Central memory CD8-positive, alpha-beta T cell (primary cell): ENCODE measurements around the gene DDAH2.
A peak's percentile ranks its signal among the peaks of the same experiment; 100 is the strongest.

Experiments used
- ATAC-seq: fragments of 150-1000 bp; cut with Tn5 transposase; replicated peaks from 2 replicates; pipeline ENCODE4 v1.10.0; 2022; ENCODE audit warnings: mild to moderate bottlenecking, moderate FRiP score, moderate number of reproducible peaks; ENCODE audit not compliant: poor library complexity, severe bottlenecking; ENCODE audit errors: extremely low read depth
- DNase-seq, 2 donors: peaks; one replicate each; pipeline ENCODE4 v3.0.0; 2021; ENCODE audit warnings: low spot score in 2 of 2
- H3K27ac Mint-ChIP-seq: one replicate; pipeline ENCODE4 v1.8.0; 2022; ENCODE audit warnings: low read depth, mild to moderate bottlenecking, moderate library complexity, mixed read lengths
- H3K27me3 Mint-ChIP-seq: one replicate; pipeline ENCODE4 v1.8.0; 2022; ENCODE audit warnings: mixed read lengths
- H3K36me3 Mint-ChIP-seq: one replicate; pipeline ENCODE4 v1.8.0; 2022; ENCODE audit warnings: mild to moderate bottlenecking, moderate library complexity, mixed read lengths; ENCODE audit not compliant: insufficient read depth
- H3K4me1 Mint-ChIP-seq: one replicate; pipeline ENCODE4 v1.8.0; 2022; ENCODE audit warnings: mixed read lengths
- H3K4me3 Mint-ChIP-seq: one replicate; pipeline ENCODE4 v1.8.0; 2022; ENCODE audit warnings: mild to moderate bottlenecking, moderate library complexity, mixed read lengths
- H3K9me3 Mint-ChIP-seq: one replicate; pipeline ENCODE4 v1.8.0; 2022; ENCODE audit warnings: mixed read lengths

Gene DDAH2

GRCh38 chr6:31693535-31693934 is 35.6 kb downstream of the DDAH2 start:
- Mint-ChIP-seq H3K4me3 (no peak overlapping the region), H3K27me3 (no peaks in the 10 kb centered on the region), H3K4me1 (peaks cover 16% of the 10 kb centered on the region), H3K36me3 (peaks cover 52% of the 10 kb centered on the region), H3K27ac (no peak overlapping the region), H3K9me3 (no peaks in the 10 kb centered on the region)
- DNase-seq, result no peak
- no peak for ATAC-seq

GRCh38 chr6:31692886-31693285 is 36.2 kb downstream of the DDAH2 start:
- Mint-ChIP-seq H3K36me3 (peaks cover 54% of the 10 kb centered on the region), H3K27me3 (no peaks in the 10 kb centered on the region), H3K4me3 (no peak overlapping the region), H3K9me3 (no peaks in the 10 kb centered on the region), H3K4me1 (peaks cover 13% of the 10 kb centered on the region), H3K27ac (no peak overlapping the region)
- no peak for DNase-seq
- no peak for ATAC-seq

DNA sequence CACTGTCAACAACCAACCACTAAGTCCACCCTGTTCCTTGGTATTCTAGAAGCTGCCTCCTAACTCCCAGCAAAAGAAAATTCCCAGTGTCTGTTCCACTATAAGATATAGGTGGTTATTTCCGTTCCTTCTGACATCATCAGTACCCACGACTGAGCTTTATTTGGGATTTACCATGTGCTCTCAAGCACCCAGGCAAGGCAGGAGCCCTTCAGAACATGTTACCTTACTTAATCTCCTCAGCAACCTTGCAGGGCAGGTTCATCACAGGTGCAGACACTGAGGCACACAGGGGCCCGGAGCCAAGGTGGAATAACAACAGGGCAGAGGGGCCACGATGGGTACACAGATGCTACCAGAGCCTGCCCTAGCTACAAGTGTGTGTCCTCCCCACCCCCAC is 36.7 kb downstream of the DDAH2 start:
- Mint-ChIP-seq H3K9me3 (no peaks in the 10 kb centered on the region), H3K4me3 (no peak overlapping the region), H3K36me3 (peaks cover 52% of the 10 kb centered on the region), H3K27ac (no peak overlapping the region), H3K4me1 (peaks cover 7% of the 10 kb centered on the region), H3K27me3 (no peaks in the 10 kb centered on the region)
- ATAC-seq, result no peak
- no peak for DNase-seq

DNA sequence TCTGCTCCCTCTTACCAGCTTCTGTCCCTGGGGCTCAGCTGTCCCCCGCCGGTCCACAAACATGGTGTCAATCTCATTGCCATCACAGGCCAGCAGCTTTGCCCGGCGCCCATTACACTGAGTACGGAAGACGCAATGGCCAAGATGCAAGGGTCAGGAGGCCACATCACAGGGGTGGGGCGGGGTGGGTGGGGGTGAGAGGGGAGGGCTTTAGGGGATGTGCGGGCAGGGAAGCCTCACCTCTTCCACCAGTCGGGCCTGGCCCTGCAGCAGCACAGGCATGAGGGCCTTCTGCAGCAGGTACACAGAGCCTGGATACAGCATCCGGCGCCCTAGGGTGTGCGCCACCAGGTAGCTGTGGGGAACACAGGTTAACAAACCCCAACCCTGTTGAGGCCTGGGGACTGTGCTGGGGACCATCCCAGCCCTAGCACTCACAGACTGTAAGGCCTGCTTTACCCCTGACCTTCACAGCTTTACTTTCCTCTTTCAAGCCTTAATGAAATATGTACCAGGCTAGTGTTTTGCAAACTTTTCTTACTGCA is 37.5 kb downstream of the DDAH2 start:
- DNase-seq (no peak), ATAC-seq (no peak)
- no peaks in the 10 kb centered on the region for H3K9me3 Mint-ChIP-seq
- no peaks in the 10 kb centered on the region for H3K27me3 Mint-ChIP-seq
- H3K36me3 Mint-ChIP-seq, result peaks cover 50% of the 10 kb centered on the region
- H3K27ac Mint-ChIP-seq, result no peak overlapping the region
- no peak overlapping the region for H3K4me3 Mint-ChIP-seq
- peaks cover under 1% of the 10 kb centered on the region for H3K4me1 Mint-ChIP-seq

DNA sequence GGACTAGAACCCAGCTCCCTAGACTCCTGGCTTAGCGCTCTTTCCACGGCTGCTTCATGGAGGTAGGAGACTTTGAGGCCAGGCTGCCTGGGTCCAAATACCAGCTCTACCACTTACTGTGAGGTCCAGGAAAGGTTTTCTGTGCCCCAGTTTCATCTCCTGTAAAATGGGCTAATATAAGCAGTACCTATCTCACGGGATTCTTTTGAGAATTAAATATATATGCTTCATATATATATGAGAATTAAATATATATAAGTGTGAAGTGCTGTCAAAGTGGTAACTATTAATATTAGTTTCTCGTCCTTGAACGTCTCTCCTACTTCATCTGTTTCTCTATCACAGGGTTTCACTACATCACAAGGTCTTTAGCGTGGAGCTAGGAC is 38.0 kb downstream of the DDAH2 start:
- Mint-ChIP-seq H3K4me3 (no peak overlapping the region), H3K27me3 (no peaks in the 10 kb centered on the region), H3K9me3 (no peaks in the 10 kb centered on the region), H3K27ac (no peak overlapping the region), H3K36me3 (peaks cover 46% of the 10 kb centered on the region), H3K4me1 (no peaks in the 10 kb centered on the region)
- no peak for DNase-seq
- ATAC-seq, result no peak

- H3K9me3 Mint-ChIP-seq, result no peaks in the 10 kb centered on the region
- no peak overlapping the region for H3K27ac Mint-ChIP-seq
- H3K4me1 Mint-ChIP-seq, result no peaks in the 10 kb centered on the region
- H3K36me3 Mint-ChIP-seq, result peaks cover 40% of the 10 kb centered on the region
- ATAC-seq (no peak), DNase-seq (no peak)
- no peaks in the 10 kb centered on the region for H3K27me3 Mint-ChIP-seq
- H3K4me3 Mint-ChIP-seq, result no peak overlapping the region
These were observed 38.6 kb downstream of the DDAH2 start for GRCh38 chr6:31690231-31691077.

DNA sequence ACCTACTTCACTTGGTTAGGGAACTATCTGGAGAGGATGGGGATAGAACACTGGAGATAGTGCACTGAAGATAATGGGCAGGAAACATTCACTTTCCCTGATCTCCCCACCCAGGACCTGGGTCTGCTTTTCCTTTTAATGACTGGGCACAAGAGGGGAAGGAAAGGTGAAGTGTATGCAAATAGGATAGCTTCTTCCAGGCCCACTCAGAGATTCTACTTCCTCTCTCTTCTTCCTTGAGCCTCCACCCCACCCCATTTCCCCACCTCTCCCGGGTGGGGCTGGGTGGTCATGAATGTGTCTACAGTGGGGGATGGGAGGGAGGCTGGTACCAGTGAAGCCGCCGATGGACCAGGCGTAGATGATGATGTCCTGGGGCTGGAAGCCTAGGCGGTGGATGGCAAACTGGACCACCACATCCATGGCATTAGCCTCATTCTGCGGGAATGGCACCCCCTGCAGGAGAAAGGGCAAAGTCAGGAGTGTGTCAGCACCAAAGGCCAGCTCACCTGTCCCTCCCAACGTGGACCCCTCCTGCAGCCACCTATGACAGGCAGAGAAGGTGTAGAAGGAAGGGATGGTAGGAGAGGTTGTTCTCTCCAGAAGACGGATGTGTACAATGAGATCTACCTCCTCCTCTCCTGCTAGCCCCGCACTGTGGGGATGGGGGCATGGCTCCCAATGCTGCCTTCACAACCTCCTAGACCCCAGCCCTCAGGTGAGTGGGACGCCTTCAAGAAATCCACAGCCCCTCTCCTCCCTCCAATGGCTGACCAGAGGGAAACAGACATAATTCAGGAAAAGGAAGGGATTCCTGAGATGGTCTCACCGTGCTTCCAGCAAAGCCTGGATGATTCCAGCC is 39.6 kb downstream of the DDAH2 start:
- ATAC-seq (no peak), DNase-seq (no peak)
- no peaks in the 10 kb centered on the region for H3K9me3 Mint-ChIP-seq
- no peak overlapping the region for H3K4me3 Mint-ChIP-seq
- H3K27me3 Mint-ChIP-seq, result no peaks in the 10 kb centered on the region
- H3K4me1 Mint-ChIP-seq, result no peaks in the 10 kb centered on the region
- peaks cover 37% of the 10 kb centered on the region for H3K36me3 Mint-ChIP-seq
- H3K27ac Mint-ChIP-seq, result no peak overlapping the region

DNA sequence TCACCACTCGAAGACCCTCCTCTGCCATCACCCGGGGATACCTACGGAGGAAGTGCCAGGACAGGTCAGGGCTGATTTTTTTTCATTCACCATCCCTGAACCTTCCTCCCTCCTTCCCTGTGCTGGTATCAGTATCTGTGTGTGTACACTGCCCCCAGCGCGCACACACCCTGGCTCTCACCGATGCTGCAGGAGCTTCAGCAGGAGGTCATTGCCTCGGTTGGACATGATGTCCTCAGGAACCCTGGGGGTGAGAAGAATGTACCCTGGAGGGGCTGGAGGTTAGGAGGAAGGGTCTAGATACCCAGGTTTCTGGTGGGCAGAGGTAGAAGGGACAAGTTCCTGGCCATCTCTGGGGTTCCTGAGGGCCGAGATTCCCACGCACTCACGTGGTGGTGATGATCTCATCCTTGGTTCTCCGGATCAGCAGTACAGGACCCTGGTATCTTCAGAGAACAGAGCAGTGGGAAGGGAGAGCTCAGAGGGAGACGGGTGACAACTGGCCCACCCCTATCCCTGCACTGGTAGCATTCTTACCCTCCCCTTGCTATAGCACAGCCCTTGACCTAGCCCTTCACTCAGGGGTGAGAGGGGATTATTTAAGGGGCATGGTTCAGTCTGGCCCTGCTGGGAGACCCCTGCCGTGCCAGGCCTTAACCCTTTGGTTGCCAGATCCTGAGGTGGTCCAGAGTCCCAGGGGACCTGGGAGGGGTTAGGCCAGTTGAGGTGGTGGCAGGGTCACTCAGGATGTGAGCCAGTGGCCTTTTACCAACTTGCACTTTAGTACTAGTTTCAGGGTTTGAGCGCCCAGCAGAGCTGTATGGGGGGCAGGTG is 41.0 kb downstream of the DDAH2 start:
- DNase-seq (no peak), ATAC-seq (no peak)
- Mint-ChIP-seq H3K36me3 (peaks cover 26% of the 10 kb centered on the region), H3K27me3 (no peaks in the 10 kb centered on the region), H3K9me3 (no peaks in the 10 kb centered on the region), H3K4me1 (no peaks in the 10 kb centered on the region), H3K4me3 (no peak overlapping the region), H3K27ac (peak overlapping the region; percentile 46)

DNA sequence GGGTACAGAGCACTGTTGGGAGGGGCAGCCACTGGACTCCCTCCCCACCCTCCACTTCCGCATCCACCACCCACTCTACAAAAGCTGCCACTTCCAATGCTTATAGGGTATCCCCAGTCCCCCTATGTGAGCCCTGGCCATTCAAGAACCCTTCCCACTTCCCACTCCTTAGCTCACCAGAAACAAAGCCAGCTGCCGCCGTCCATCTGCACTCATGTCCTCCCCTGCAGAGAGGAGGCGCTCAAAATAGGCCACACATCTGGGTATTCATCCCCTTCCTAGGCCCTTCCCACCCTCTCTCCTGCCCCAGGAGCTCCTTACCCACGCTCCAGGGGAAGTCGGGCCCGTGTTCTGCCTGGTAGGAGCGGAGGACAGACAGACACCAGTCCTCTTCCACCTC is 41.8 kb downstream of the DDAH2 start:
- H3K9me3 Mint-ChIP-seq, result no peaks in the 10 kb centered on the region
- DNase-seq (no peak), ATAC-seq (no peak)
- H3K36me3 Mint-ChIP-seq, result peaks cover 21% of the 10 kb centered on the region
- no peak overlapping the region for H3K27ac Mint-ChIP-seq
- no peaks in the 10 kb centered on the region for H3K27me3 Mint-ChIP-seq
- no peak overlapping the region for H3K4me3 Mint-ChIP-seq
- no peaks in the 10 kb centered on the region for H3K4me1 Mint-ChIP-seq

DNA sequence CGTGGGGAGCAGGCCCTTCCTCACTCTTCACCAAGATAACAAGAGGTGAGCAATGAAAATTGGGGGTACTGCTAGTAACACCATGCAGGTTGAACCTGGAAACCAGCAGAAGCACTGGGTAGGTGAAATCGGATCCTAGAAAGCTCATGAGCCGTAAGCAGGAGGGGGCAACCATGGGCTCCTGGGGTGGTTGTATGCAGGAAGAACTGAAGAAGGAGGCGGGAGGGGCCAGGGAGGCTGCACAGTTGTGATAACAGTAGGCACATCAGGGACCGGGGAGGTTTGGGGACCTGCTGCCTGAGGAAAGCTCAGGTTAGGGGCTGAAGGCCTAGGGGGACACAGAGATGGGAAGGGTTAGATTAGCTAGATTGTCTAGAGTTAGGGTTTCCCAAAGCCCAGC is 42.6 kb downstream of the DDAH2 start:
- DNase-seq (no peak), ATAC-seq (no peak)
- Mint-ChIP-seq H3K36me3 (peaks cover 17% of the 10 kb centered on the region), H3K9me3 (no peaks in the 10 kb centered on the region), H3K4me3 (no peak overlapping the region), H3K27ac (no peak overlapping the region), H3K27me3 (no peaks in the 10 kb centered on the region), H3K4me1 (peaks cover 2% of the 10 kb centered on the region)

GRCh38 chr6:31683591-31683990 is 45.5 kb downstream of the DDAH2 start:
- Mint-ChIP-seq H3K9me3 (no peaks in the 10 kb centered on the region), H3K36me3 (peaks cover 12% of the 10 kb centered on the region)

GRCh38 chr6:31681135-31681671 is 47.9 kb downstream of the DDAH2 start:
- Mint-ChIP-seq H3K27me3 (no peaks in the 10 kb centered on the region), H3K4me3 (peak overlapping the region; percentile 88), H3K4me1 (peaks cover 23% of the 10 kb centered on the region), H3K36me3 (peaks cover 5% of the 10 kb centered on the region), H3K27ac (peak overlapping the region; percentile 86), H3K9me3 (no peaks in the 10 kb centered on the region)
- DNase-seq, result no peak
- ATAC-seq, result peak; percentile 49

More at GRCh38 chr6:31683591-31683990, 45.5 kb downstream of the DDAH2 start:
- Mint-ChIP-seq H3K27me3 (no peaks in the 10 kb centered on the region), H3K4me3 (peak overlapping the region; percentile 36), H3K27ac (no peak overlapping the region), H3K4me1 (peaks cover 23% of the 10 kb centered on the region)
- DNase-seq, result no peak
- no peak for ATAC-seq
